Adrenal gland (tissue), 12 donors: ENCODE results near the gene RASSF4. TPM values are rescaled to one million over a fixed set of nuclear protein-coding genes. Genes with fewer than 3 reads are reported as not detected.

Experiments
- DNase-seq, 7 donors: peaks; one replicate each; pipeline ENCODE4 v3.0.0-alpha.2; 2019 to 2020
- H3K27ac ChIP-seq, 5 donors: fragments of 200-600 bp; sonication (generic) in 4 of 5; 1 replicate in 3 of 5; 2 replicates in 2 of 5; pipeline versions ENCODE4 v1.5.1 to v1.8.0; 2016 to 2020; ENCODE audit warnings: mild to moderate bottlenecking in 1 of 5
- H3K27me3 ChIP-seq: fragments of 200-600 bp; 2 replicates; pipeline ENCODE4 v1.8.0; 2021
- H3K36me3 ChIP-seq, 2 donors: fragments of 200-600 bp; replicated peaks in 1 of 2; 1 replicate in 1 of 2; 2 replicates in 1 of 2; pipeline versions ENCODE4 v1.5.1 to v1.8.0; 2018 to 2022
- H3K4me1 ChIP-seq, 2 donors: fragments of 200-600 bp; replicated peaks in 1 of 2; 1 replicate in 1 of 2; 2 replicates in 1 of 2; pipeline versions ENCODE4 v1.5.1 to v1.8.0; 2018 to 2021
- H3K4me3 ChIP-seq, 4 donors: fragments of 200-600 bp; sonication (generic) in 3 of 4; one replicate each; pipeline ENCODE4 v1.5.1; 2016 to 2018
- H3K9me3 ChIP-seq, 3 donors: fragments of 200-600 bp; sonication (generic) in 1 of 3; replicated peaks in 1 of 3; 1 replicate in 2 of 3; 2 replicates in 1 of 3; pipeline versions ENCODE4 v1.5.1 to v1.8.0; 2016 to 2021
- POLR2A ChIP-seq, 2 donors: fragments of 450-650 bp; IDR thresholded peaks; one replicate each; pipeline ENCODE4 v1.6.1; 2017; ENCODE audit warnings: antibody characterized with exemption in 2 of 2, mild to moderate bottlenecking in 2 of 2, moderate library complexity in 1 of 2
- WGBS, 4 donors: extraction: QIAGEN DNeasy Blood & Tissue Kit in 2 of 4; methylation state at CpG; one replicate each; pipeline versions ENCODE4 v1.1.5 to v1.1.7; 2013 to 2017; 5-methylcytosine and 5-hydroxymethylcytosine counted together
- intact Hi-C, 2 donors: fragments of 100-400 bp; cut with DNase I; formaldehyde crosslinking; loops; one replicate each; pipeline versions ENCODE4 v1.14.1 to v1.15.0; 2022 to 2023
- polyA plus RNA-seq, 3 donors: library from polyadenylated mRNA; stranded (reverse); fragments of 200-250 nt in 2 of 3; fragments of 350-450 nt in 1 of 3; fragmentation: Illumina TruSeq in 1 of 3; extraction: RNeasy Lipid Tissue Mini Kit (QIAGEN cat#74804) in 1 of 3; gene quantifications; one replicate each; pipeline ENCODE4 v1.2.3, GENCODE V29; 2013 to 2014
- total RNA-seq, 9 donors: library from RNA; depleted of rRNA in 4 of 9; stranded (reverse); fragments of >200 nt in 4 of 9; fragments of 120-200 nt in 1 of 9; fragmentation: NEBNext Ultra II Directional in 1 of 9; extraction: Animal tissue kit (Norgen Biotek cat#: 25700) in 1 of 9; gene quantifications; one replicate each; pipeline versions ENCODE4 v1.1.0 to v1.2.4, GENCODE V29; 2013 to 2023
- TF ChIP-seq, protein P1 (sequence below), 6 experiments: fragments of 450-650 bp in 4 of 6; fragments of 200-600 bp in 2 of 6; sonication (generic) in 1 of 6; IDR thresholded peaks; 1 replicate in 5 of 6; 2 replicates in 1 of 6; pipeline versions ENCODE4 v1.5.1 to v1.8.0; 2016 to 2021; ENCODE audit warnings: antibody characterized with exemption in 6 of 6, mild to moderate bottlenecking in 2 of 6, moderate library complexity in 1 of 6
- donor health status: healthy with polysubstance abuse.
- donor health status: Bipolar disorder and iron deficiency.
- donor health status: DM: yes; HTN: yes; CAD: no.
- donor health status: DM: no; HTN: no; CAD: no.
- donor health status: DM: no; HTN: no; CAD: no.
- donor health status: DM: yes; HTN: yes; CAD: no.

Gene RASSF4
- total and polyA plus RNA-seq, 12 donors: 5.2 to 47.5 (median 25.0) TPM

DNA sequence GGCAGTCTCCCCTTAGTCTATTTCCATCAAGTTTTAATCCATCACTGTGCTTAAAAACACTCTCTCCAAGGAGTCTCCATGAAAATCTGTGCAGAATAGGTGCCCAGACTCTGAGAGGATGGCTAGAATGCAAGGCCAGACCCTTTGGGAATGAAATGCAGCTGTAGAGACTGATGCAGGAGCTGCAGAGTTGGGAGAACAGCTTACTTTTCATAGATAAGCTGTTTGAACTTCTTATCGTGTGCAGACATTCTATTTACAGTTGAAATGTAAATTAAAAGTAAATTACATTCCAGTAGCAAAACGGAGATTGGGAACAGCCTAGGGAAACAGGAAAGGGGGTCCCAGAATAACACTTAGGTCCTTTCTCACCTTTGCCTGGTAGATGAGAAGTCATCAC is 56.0 kb downstream of the RASSF4 start:
- intact Hi-C loops: no loop called here
- no peak for DNase-seq
- no peaks in the 10 kb centered on the region for H3K27me3 ChIP-seq
- no peak overlapping the region for H3K4me3 ChIP-seq
- no peaks in the 10 kb centered on the region for H3K9me3 ChIP-seq
- no peak for TF ChIP-seq POLR2A (IDR thresholded peaks at IDR 0.05)
- TF ChIP-seq, protein P1, sequence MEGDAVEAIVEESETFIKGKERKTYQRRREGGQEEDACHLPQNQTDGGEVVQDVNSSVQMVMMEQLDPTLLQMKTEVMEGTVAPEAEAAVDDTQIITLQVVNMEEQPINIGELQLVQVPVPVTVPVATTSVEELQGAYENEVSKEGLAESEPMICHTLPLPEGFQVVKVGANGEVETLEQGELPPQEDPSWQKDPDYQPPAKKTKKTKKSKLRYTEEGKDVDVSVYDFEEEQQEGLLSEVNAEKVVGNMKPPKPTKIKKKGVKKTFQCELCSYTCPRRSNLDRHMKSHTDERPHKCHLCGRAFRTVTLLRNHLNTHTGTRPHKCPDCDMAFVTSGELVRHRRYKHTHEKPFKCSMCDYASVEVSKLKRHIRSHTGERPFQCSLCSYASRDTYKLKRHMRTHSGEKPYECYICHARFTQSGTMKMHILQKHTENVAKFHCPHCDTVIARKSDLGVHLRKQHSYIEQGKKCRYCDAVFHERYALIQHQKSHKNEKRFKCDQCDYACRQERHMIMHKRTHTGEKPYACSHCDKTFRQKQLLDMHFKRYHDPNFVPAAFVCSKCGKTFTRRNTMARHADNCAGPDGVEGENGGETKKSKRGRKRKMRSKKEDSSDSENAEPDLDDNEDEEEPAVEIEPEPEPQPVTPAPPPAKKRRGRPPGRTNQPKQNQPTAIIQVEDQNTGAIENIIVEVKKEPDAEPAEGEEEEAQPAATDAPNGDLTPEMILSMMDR (IDR thresholded peaks at IDR 0.05): no peak
- no peaks in the 10 kb centered on the region for H3K4me1 ChIP-seq
- no peaks in the 10 kb centered on the region for H3K36me3 ChIP-seq
- no peak overlapping the region for H3K27ac ChIP-seq
- 48 to 70% (median 58%) methylated on average over 2 of the region's 2 CpGs for WGBS, 4 donors

DNA sequence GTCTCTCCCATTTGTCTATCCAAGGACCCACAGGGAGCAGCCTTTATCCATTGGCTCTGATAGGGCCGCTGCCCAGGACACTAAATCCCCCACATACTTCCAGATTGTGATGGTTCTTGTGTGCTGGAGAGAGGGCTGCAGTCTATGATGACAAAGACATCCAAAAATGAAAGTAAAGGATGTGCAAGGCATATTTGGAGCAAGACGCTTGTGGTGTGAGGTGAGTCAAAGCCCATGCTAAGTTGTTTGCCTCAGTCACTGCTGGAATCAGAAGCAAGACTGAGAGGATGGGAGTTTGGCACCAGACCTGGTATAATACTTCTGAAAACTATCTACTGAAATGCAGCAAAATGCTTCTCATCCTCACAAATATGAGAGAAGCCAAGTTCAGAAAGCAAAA is 63.8 kb downstream of the RASSF4 start:
- Histone ChIP-seq H3K9me3 (no peaks in the 10 kb centered on the region), H3K36me3 (no peaks in the 10 kb centered on the region), H3K27me3 (no peaks in the 10 kb centered on the region), H3K27ac (no peak overlapping the region), H3K4me3 (no peak overlapping the region), H3K4me1 (no peaks in the 10 kb centered on the region)
- no peak for DNase-seq
- TF ChIP-seq POLR2A (IDR thresholded peaks at IDR 0.05): no peak
- TF ChIP-seq, protein P1 (IDR thresholded peaks at IDR 0.05): no peak
- intact Hi-C loops: no loop called here
- 79 to 100% (median 83%) methylated on average over 2 of the region's 2 CpGs for WGBS, 4 donors

DNA sequence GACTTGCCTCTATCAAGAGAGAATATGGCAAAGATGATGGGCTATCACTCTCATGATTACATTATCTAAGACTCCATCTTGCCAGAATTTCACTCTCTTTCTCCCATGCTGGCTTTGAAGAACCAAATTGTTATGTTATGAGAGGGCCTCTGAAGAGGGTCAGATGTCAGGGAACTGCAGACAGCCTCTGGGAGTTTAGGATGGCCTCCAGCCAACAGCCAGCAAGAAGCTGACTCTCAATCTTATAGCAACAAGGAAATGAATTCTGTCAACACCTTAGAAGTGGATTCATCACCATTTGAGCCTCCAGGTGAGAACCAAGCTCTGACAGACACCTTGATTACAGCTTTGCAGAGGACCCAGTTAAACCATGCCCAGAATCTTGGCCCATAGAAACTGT is 74.7 kb downstream of the RASSF4 start:
- Histone ChIP-seq H3K4me1 (no peaks in the 10 kb centered on the region), H3K27me3 (no peaks in the 10 kb centered on the region), H3K4me3 (no peak overlapping the region), H3K27ac (no peak overlapping the region), H3K36me3 (no peaks in the 10 kb centered on the region), H3K9me3 (peaks cover 0 to 9% (median 0%) of the 10 kb centered on the region in 3 donors)
- TF ChIP-seq POLR2A (IDR thresholded peaks at IDR 0.05): no peak
- TF ChIP-seq, protein P1 (IDR thresholded peaks at IDR 0.05): no peak
- DNase-seq: no peak
- intact Hi-C loops: no loop called here

DNA sequence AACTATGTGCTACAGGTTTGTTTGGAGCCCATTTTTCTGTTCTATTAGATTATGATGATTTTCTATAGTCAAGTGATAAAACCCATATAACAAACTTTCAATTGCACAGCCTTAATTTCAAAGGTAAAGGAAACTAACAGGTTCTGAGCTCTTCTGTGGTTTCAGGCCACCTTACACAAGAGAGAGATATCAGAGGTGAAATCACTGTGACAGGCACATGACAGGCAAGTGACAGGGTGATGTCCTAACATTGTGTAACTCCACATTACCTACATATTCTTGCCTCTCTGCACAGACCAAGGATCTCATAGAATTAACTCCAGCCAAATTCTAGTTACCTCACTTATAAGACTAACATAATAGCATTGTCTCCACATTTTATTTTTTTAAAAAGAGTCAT is 76.1 kb downstream of the RASSF4 start:
- Histone ChIP-seq H3K9me3 (no peaks in the 10 kb centered on the region), H3K27ac (no peak overlapping the region), H3K4me3 (no peak overlapping the region), H3K27me3 (no peaks in the 10 kb centered on the region), H3K4me1 (no peaks in the 10 kb centered on the region), H3K36me3 (no peaks in the 10 kb centered on the region)
- intact Hi-C loops: no loop called here
- TF ChIP-seq, protein P1 (IDR thresholded peaks at IDR 0.05): no peak
- TF ChIP-seq POLR2A (IDR thresholded peaks at IDR 0.05): no peak
- DNase-seq: no peak
